Measurements from ENCODE around the gene KRT3. TPM values are rescaled to one million over a fixed set of nuclear protein-coding genes. Genes with fewer than 3 reads are reported as not detected.

KRT3 gene
- total and polyA plus RNA-seq, 9 of the 15 experiments (the other 6 are each of a cell fraction or from before 2014, with no cell fraction given) = not detected

- no peak for TF ChIP-seq ZMIZ1 (IDR thresholded peaks at IDR 0.05; ENCODE audit: low read depth in 2 of 2, low read length in 2 of 2)
- no peak for TF ChIP-seq PHF21A (IDR thresholded peaks at IDR 0.05; ENCODE audit: borderline replicate concordance, low read depth)
- TF ChIP-seq BRCA1 (IDR thresholded peaks at IDR 0.05) = no peak
- no peak for TF ChIP-seq BRCA1 (CRISPR knock-in tag; IDR thresholded peaks at IDR 0.05)
- no peak for TF ChIP-seq KAT8 (IDR thresholded peaks at IDR 0.05; ENCODE audit: low read depth)
- TF ChIP-seq KDM2B (CRISPR knock-in tag; IDR thresholded peaks at IDR 0.05) = no peak
- no peak for TF ChIP-seq ILK (tag; IDR thresholded peaks at IDR 0.05; ENCODE audit: borderline replicate concordance, low read depth)
- TF ChIP-seq ZNF584 (CRISPR knock-in tag; IDR thresholded peaks at IDR 0.05; ENCODE audit: low read depth) = no peak
- TF ChIP-seq BHLHE40 (IDR thresholded peaks at IDR 0.05; ENCODE audit: low read length) = no peak
- no peak for TF ChIP-seq HOXB6 (CRISPR knock-in tag; IDR thresholded peaks at IDR 0.05; ENCODE audit: borderline replicate concordance)
Measured at GRCh38 chr12:52755533-52755932, 40.4 kb downstream of the KRT3 start (continued).
